NT2/D1 (cell line): ENCODE results near the gene GID8.

ENCODE experiments used
- DNase-seq: peaks from one replicate; pipeline ENCODE4 v3.0.0-alpha.2; 2011; ENCODE audit warnings: low read depth, low spot score
- H3K27me3 ChIP-seq: 2 replicates; pipeline ENCODE4 v1.6.0; 2011; ENCODE audit warnings: mild to moderate bottlenecking; ENCODE audit not compliant: insufficient read length, insufficient read depth
- H3K36me3 ChIP-seq: 2 replicates; pipeline ENCODE4 v1.6.1; 2011; ENCODE audit warnings: mild to moderate bottlenecking, low read length, mixed read lengths; ENCODE audit not compliant: insufficient read depth, insufficient read length
- H3K4me1 ChIP-seq: 2 replicates; pipeline ENCODE4 v1.5.1; 2011; ENCODE audit not compliant: insufficient read depth, insufficient read length
- H3K4me3 ChIP-seq: 2 replicates; pipeline ENCODE4 v1.5.1; 2011; ENCODE audit warnings: low read depth; ENCODE audit not compliant: insufficient read length
- H3K9ac ChIP-seq: 2 replicates; pipeline ENCODE4 v1.6.0; 2011; ENCODE audit warnings: low read depth; ENCODE audit not compliant: insufficient read length
- H3K9me3 ChIP-seq: 2 replicates; pipeline ENCODE4 v1.5.1; 2011; ENCODE audit warnings: mild to moderate bottlenecking, low read length; ENCODE audit not compliant: insufficient read depth
- SUZ12 ChIP-seq: IDR thresholded peaks from 2 replicates; pipeline ENCODE4 v1.6.1; 2011; ENCODE audit not compliant: insufficient read length, insufficient read depth; ENCODE audit errors: extremely low read depth
- YY1 ChIP-seq: IDR thresholded peaks from 2 replicates; pipeline ENCODE4 v1.6.1; 2011; ENCODE audit not compliant: insufficient read length, insufficient read depth
- ZNF274 ChIP-seq: IDR thresholded peaks from 2 replicates; pipeline ENCODE4 v1.6.1; 2011; ENCODE audit warnings: mild to moderate bottlenecking, low read depth, low read length

GID8 gene

GRCh38 chr20:62977613-62978560 is 39.9 kb downstream of the GID8 start:
- Histone ChIP-seq H3K4me3 (no peak overlapping the region), H3K4me1 (peaks cover 34% of the 10 kb centered on the region), H3K36me3 (no peaks in the 10 kb centered on the region), H3K9me3 (no peaks in the 10 kb centered on the region), H3K27me3 (peaks cover 36% of the 10 kb centered on the region), H3K9ac (no peak overlapping the region)
- no peak for TF ChIP-seq YY1
- no peak for TF ChIP-seq ZNF274
- no peak for TF ChIP-seq SUZ12
- no peak for DNase-seq

GRCh38 chr20:62978561-62978943 is 40.6 kb downstream of the GID8 start:
- Histone ChIP-seq H3K27me3 (peaks cover 30% of the 10 kb centered on the region), H3K4me3 (no peak overlapping the region), H3K36me3 (no peaks in the 10 kb centered on the region), H3K9me3 (no peaks in the 10 kb centered on the region), H3K4me1 (peaks cover 34% of the 10 kb centered on the region), H3K9ac (peak overlapping the region; percentile 12)
- no peak for TF ChIP-seq SUZ12
- TF ChIP-seq ZNF274: no peak
- no peak for TF ChIP-seq YY1
- DNase-seq: no peak

GRCh38 chr20:62979310-62979709 is 41.4 kb downstream of the GID8 start:
- Histone ChIP-seq H3K27me3 (peaks cover 25% of the 10 kb centered on the region), H3K9ac (no peak overlapping the region), H3K36me3 (no peaks in the 10 kb centered on the region), H3K4me3 (no peak overlapping the region), H3K4me1 (peaks cover 37% of the 10 kb centered on the region), H3K9me3 (no peaks in the 10 kb centered on the region)
- TF ChIP-seq ZNF274: no peak
- DNase-seq: no peak

GRCh38 chr20:62979876-62980373 is 42.0 kb downstream of the GID8 start:
- Histone ChIP-seq H3K4me3 (no peak overlapping the region), H3K9ac (no peak overlapping the region), H3K27me3 (peaks cover 19% of the 10 kb centered on the region), H3K36me3 (no peaks in the 10 kb centered on the region), H3K9me3 (no peaks in the 10 kb centered on the region), H3K4me1 (peaks cover 33% of the 10 kb centered on the region)
- DNase-seq: no peak
- TF ChIP-seq YY1: no peak
- TF ChIP-seq ZNF274: no peak
- no peak for TF ChIP-seq SUZ12

- H3K4me1 ChIP-seq: peaks cover 29% of the 10 kb centered on the region
- no peak for DNase-seq
- H3K27me3 ChIP-seq: peaks cover 13% of the 10 kb centered on the region
- H3K9me3 ChIP-seq: no peaks in the 10 kb centered on the region
- H3K9ac ChIP-seq: no peak overlapping the region
- H3K36me3 ChIP-seq: no peaks in the 10 kb centered on the region
- H3K4me3 ChIP-seq: no peak overlapping the region
- TF ChIP-seq ZNF274 (no peak), SUZ12 (no peak), YY1 (no peak)
Measured at GRCh38 chr20:62980380-62980960, 42.5 kb downstream of the GID8 start.

GRCh38 chr20:62980970-62981369 is 43.0 kb downstream of the GID8 start:
- Histone ChIP-seq H3K4me3 (no peak overlapping the region), H3K9ac (no peak overlapping the region), H3K9me3 (no peaks in the 10 kb centered on the region), H3K36me3 (no peaks in the 10 kb centered on the region), H3K27me3 (peaks cover 11% of the 10 kb centered on the region), H3K4me1 (peaks cover 31% of the 10 kb centered on the region)
- DNase-seq: no peak
- no peak for TF ChIP-seq ZNF274

- Histone ChIP-seq H3K36me3 (no peaks in the 10 kb centered on the region), H3K27me3 (peaks cover 6% of the 10 kb centered on the region), H3K4me3 (no peak overlapping the region), H3K4me1 (peaks cover 35% of the 10 kb centered on the region), H3K9me3 (no peaks in the 10 kb centered on the region), H3K9ac (no peak overlapping the region)
- TF ChIP-seq ZNF274 (no peak), YY1 (no peak), SUZ12 (no peak)
- no peak for DNase-seq
Measured at GRCh38 chr20:62982124-62983075, 44.5 kb downstream of the GID8 start.
